A549 (cell line): Measurements from ENCODE around the gene SERPINA6.

Experiments used
- BHLHE40 ChIP-seq: IDR thresholded peaks from 2 replicates; pipeline ENCODE4 v1.6.1; 2012; ENCODE audit warnings: low read depth, low read length, inconsistent platforms
- CTCF ChIP-seq: fragments of >200 bp; sonication (Bioruptor Twin); formaldehyde crosslinking; IDR thresholded peaks from 3 replicates; pipeline ENCODE4 v1.5.1; 2016
- EP300 ChIP-seq, 2 experiments: fragments of >200 bp; sonication (Bioruptor Twin); formaldehyde crosslinking; IDR thresholded peaks; 2 replicates in 1 of 2; 3 replicates in 1 of 2; pipeline ENCODE4 v1.6.1; 2016 to 2017
- HDAC2 ChIP-seq: fragments of 200-600 bp; sonication (generic); IDR thresholded peaks from 2 replicates; pipeline ENCODE4 v1.6.1; 2016
- HMGXB4 ChIP-seq: fragments of 250-450 bp; sonication (Bioruptor Pico); IDR thresholded peaks from 2 replicates; pipeline ENCODE4 v1.5.0; 2021; ENCODE audit warnings: mild to moderate bottlenecking, moderate library complexity, borderline replicate concordance
- RCOR1 ChIP-seq: fragments of 150-350 bp; IDR thresholded peaks from 2 replicates; pipeline ENCODE4 v1.6.1; 2014; ENCODE audit warnings: antibody characterized with exemption, low read length, low read depth
- RFX5 ChIP-seq: fragments of 450-650 bp; IDR thresholded peaks from 2 replicates; pipeline ENCODE4 v1.7.1; 2014; ENCODE audit warnings: antibody characterized with exemption, mild to moderate bottlenecking, moderate library complexity
- RNF2 ChIP-seq: fragments of 200-600 bp; sonication (generic); IDR thresholded peaks from 2 replicates; pipeline ENCODE4 v1.6.1; 2016; ENCODE audit warnings: low read depth, mild to moderate bottlenecking, antibody characterized with exemption, moderate library complexity, borderline replicate concordance

GRCh38 chr14:94368243-94368590, 45.1 kb upstream of the SERPINA6 start:
- no peak for TF ChIP-seq CTCF
- no peak for TF ChIP-seq EP300 (IDR thresholded peaks at IDR 0.05)
- TF ChIP-seq BHLHE40: no peak
- no peak for TF ChIP-seq RFX5
- TF ChIP-seq RNF2: no peak
- TF ChIP-seq HDAC2: no peak
- no peak for TF ChIP-seq RCOR1
- TF ChIP-seq HMGXB4 (CRISPR knock-in tag): no peak
